Right lobe of liver (tissue), 6 donors: Measurements from ENCODE around the gene TRAF3. TPM values are rescaled to one million over a fixed set of nuclear protein-coding genes. Genes with fewer than 3 reads are reported as not detected.
A peak's percentile ranks its signal among the peaks of the same experiment; 100 is the strongest.

ENCODE experiments used
- ATAC-seq, 4 donors: fragments of 200-7000 bp; cut with Tn5 transposase; one replicate each; pipeline ENCODE4 v1.9.1; 2020; ENCODE audit warnings: mild to moderate bottlenecking in 4 of 4, moderate library complexity in 4 of 4
- DNase-seq, 3 donors: peaks; one replicate each; pipeline ENCODE4 v3.0.0-alpha.2; 2020
- H3K27ac ChIP-seq, 3 donors: fragments of 200-600 bp; one replicate each; pipeline ENCODE4 v1.8.0; 2022
- H3K27me3 ChIP-seq, 2 donors: fragments of 200-600 bp; one replicate each; pipeline ENCODE4 v1.8.0; 2022
- H3K36me3 ChIP-seq, 4 donors: fragments of 200-600 bp; sonication (generic) in 1 of 4; one replicate each; pipeline versions ENCODE4 v1.5.1 to v1.8.0; 2017 to 2022; ENCODE audit warnings: control low read depth in 1 of 4
- H3K4me1 ChIP-seq, 4 donors: fragments of 200-600 bp; sonication (generic) in 1 of 4; one replicate each; pipeline versions ENCODE4 v1.5.1 to v1.8.0; 2017 to 2022; ENCODE audit warnings: control low read depth in 1 of 4
- H3K4me3 ChIP-seq, 3 donors: fragments of 200-600 bp; one replicate each; pipeline ENCODE4 v1.8.0; 2022
- H3K9me3 ChIP-seq, 4 donors: fragments of 200-600 bp; sonication (generic) in 1 of 4; one replicate each; pipeline versions ENCODE4 v1.5.1 to v1.8.0; 2017 to 2022; ENCODE audit warnings: control low read depth in 1 of 4
- CTCF ChIP-seq, 4 donors: fragments of 200-600 bp in 3 of 4; fragments of 450-650 bp in 1 of 4; IDR thresholded peaks; one replicate each; pipeline versions ENCODE4 v1.5.1 to v1.8.0; 2016 to 2022; ENCODE audit warnings: antibody characterized with exemption in 4 of 4, mild to moderate bottlenecking in 2 of 4
- POLR2A ChIP-seq: fragments of 450-650 bp; IDR thresholded peaks from one replicate; pipeline ENCODE4 v1.6.1; 2017; ENCODE audit warnings: antibody characterized with exemption, mild to moderate bottlenecking
- WGBS: methylation state at CpG from one replicate; pipeline ENCODE4 v1.1.6; 2018; ENCODE audit warnings: low coverage, low lambda C conversion rate; ENCODE audit not compliant: insufficient coverage; ENCODE audit errors: missing lambda C conversion rate; 5-methylcytosine and 5-hydroxymethylcytosine counted together
- intact Hi-C, 2 donors: fragments of 100-400 bp; cut with DNase I; formaldehyde crosslinking; loops; one replicate each; pipeline versions ENCODE4 v1.11.2 to v1.14.1; 2022
- total RNA-seq, 6 experiments: library from RNA; depleted of rRNA in 2 of 6; stranded (reverse); fragments of >200 nt in 2 of 6; fragmentation: NEBNext Ultra II Directional in 3 of 6; extraction: Animal tissue kit (Norgen Biotek cat#: 25700) in 3 of 6; gene quantifications; one replicate each; pipeline versions ENCODE4 v1.1.0 to v1.2.4, GENCODE V29; 2016 to 2023
- donor health status: DM: no; HTN: yes; CAD: no.
- donor health status: DM: no; HTN: no; CAD: no.
- donor health status: DM: no; HTN: no; CAD: no.
- donor health status: DM: no; HTN: yes; CAD: no.
- donor health status: DM: no; HTN: yes; CAD: no.

The TRAF3 gene
- total RNA-seq, 6 experiments from 2014 or later: 5.6 to 10.5 (median 8.3) TPM

GRCh38 chr14:102840115-102840514 is 62.9 kb downstream of the TRAF3 start:
- ATAC-seq (no peak), DNase-seq (no peak)
- no peak overlapping the region for H3K27ac ChIP-seq
- no peaks in the 10 kb centered on the region for H3K9me3 ChIP-seq
- no peak overlapping the region for H3K4me3 ChIP-seq
- no peak for TF ChIP-seq POLR2A
- TF ChIP-seq CTCF (IDR thresholded peaks at IDR 0.05): no peak
- peaks cover 0 to 8% (median 0%) of the 10 kb centered on the region in 4 donors for H3K4me1 ChIP-seq
- H3K36me3 ChIP-seq: no peaks in the 10 kb centered on the region
- WGBS: 81% methylated on average over 3 of the region's 3 CpGs
- no peaks in the 10 kb centered on the region for H3K27me3 ChIP-seq
- intact Hi-C loops: no loop called here

DNA sequence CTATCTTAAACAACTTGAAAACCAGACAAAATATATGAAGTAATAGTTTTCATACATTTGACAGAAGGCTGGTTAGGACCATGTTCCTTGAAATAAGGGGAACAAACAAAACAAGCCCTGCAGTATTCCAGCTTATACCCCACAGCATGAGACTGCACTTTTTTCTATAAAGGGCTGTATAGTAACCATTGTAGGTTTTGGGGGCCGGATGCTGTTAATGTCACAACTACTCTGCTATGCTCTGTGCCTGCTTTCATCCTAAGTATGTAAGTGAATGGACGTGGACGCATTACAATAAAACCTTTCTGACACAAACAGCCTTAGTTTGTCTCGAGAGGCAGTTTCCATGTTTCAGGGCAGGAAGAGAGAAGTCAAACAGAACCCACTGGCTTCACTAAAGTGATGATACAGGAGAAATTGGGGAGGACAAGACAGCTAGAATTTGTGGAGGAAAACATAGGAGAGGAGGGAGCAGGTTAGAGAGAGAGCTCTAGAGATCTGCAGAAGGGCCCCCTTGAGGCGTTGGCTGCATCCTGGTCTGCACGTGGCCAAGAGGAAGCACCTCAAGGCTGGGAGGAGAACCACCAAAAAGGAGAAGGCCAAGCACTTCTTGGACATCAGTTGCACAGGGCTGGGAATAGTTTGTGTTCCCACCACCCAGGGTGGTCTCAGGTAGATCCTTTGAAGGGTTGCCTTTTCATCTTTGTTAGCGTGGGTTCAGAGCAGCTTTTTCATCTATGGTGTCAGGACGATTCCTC is 63.7 kb downstream of the TRAF3 start:
- no peak overlapping the region for H3K4me3 ChIP-seq
- peaks cover 0 to 8% (median 0%) of the 10 kb centered on the region in 4 donors for H3K4me1 ChIP-seq
- H3K27ac ChIP-seq: no peak overlapping the region
- TF ChIP-seq POLR2A (no peak), CTCF (IDR thresholded peaks at IDR 0.05) (no peak)
- peak in 3 of 4 donors; percentile 18 to 26 (median 23) for ATAC-seq
- H3K27me3 ChIP-seq: no peaks in the 10 kb centered on the region
- no peaks in the 10 kb centered on the region for H3K9me3 ChIP-seq
- DNase-seq: no peak
- intact Hi-C loops: no loop called here
- H3K36me3 ChIP-seq: no peaks in the 10 kb centered on the region
- WGBS: 77% methylated on average over 6 of the region's 8 CpGs

DNA sequence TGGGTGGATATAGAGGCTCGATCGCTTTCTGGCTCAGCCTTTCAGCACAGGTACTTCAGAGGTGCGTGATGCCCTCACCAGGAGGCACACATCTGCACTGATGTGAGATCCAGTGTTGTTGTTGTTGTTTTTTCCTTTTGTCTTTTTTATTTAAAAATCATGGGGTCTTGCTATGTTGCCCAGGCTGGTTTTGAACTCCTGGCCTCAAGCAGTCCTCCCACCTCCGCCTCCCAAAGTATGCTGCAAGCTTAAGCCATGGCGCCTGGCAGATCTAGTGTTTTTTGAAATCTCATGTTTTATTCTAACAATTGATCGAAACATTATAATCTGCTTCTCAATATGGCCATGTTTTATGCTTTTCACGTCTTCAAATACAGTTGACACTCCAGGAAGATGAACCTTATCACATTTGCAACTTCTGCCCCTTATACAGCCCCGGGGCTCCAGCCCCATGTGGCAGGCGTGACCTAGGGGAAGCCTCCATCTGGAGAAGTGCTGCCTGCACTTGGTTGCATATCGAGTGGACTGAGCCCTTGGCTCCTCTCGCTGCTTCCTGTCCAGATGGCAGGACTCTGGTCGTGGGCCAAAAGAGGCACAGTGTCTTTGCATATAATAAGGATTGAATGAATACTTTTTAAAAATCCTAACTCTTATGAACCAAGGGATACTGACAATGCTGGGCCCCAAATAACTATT is 71.7 kb downstream of the TRAF3 start:
- H3K36me3 ChIP-seq: no peaks in the 10 kb centered on the region
- ATAC-seq (peak; percentile 51 to 67 (median 59)), DNase-seq (peak in 1 of 3 donors; percentile 31)
- peaks cover 0 to 13% (median 5%) of the 10 kb centered on the region in 4 donors for H3K4me1 ChIP-seq
- no peak for TF ChIP-seq CTCF (IDR thresholded peaks at IDR 0.05)
- TF ChIP-seq POLR2A: no peak
- intact Hi-C loops: no loop called here
- H3K27me3 ChIP-seq: no peaks in the 10 kb centered on the region
- H3K9me3 ChIP-seq: no peaks in the 10 kb centered on the region
- H3K27ac ChIP-seq: no peak overlapping the region
- WGBS: 62% methylated on average over 10 of the region's 12 CpGs
- H3K4me3 ChIP-seq: no peak overlapping the region

DNA sequence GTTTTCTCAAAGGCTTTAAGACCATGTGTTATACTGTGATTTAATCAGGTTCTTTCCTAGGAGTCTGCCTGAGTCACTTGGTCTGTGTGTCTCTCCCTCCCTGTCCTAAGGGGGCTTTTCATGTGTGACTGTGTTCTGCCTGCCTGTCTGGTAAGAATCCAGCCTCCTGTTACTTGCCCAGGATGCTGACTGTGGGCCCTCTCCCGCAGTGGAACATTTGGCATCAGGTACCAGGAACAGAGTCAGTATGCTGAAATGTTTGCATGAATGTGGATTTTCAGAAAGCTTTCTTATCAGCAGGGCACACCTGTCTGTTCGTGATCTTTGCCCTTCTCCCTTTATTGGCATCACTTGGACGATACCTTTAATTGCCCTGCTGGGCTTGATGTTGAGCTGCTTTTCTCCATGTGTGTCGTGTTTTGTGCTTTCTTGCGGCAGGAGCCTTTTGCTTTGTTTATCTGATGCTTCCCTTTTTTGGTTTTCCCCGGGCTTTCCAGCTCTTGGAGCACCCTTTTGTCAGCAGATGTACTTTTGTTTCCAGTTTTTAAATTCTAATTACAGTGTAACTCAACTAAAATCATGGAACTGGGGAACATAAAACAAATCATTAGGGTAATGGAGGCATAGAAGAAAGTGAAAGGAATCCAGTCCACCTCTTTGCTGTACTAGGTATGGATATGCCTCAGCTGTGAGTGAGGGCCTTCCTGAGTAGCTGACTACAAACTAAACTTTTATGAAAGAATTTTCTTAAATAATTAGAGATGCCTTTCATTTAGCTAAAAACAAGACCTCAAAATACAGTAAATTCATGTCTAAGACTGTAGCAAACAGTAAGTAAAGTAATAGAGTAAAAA is 72.5 kb downstream of the TRAF3 start:
- WGBS: 12% methylated on average over 6 of the region's 6 CpGs
- Histone ChIP-seq H3K9me3 (no peaks in the 10 kb centered on the region), H3K27ac (peak overlapping the region in 1 of 3 donors; percentile 2), H3K4me1 (peaks cover 0 to 13% (median 5%) of the 10 kb centered on the region in 4 donors), H3K4me3 (no peak overlapping the region), H3K36me3 (no peaks in the 10 kb centered on the region), H3K27me3 (no peaks in the 10 kb centered on the region)
- ATAC-seq: peak; percentile 92 to 96 (median 94)
- TF ChIP-seq POLR2A: no peak
- TF ChIP-seq CTCF (IDR thresholded peaks at IDR 0.05): no peak
- intact Hi-C loops: no loop called here
- peak in 1 of 3 donors; percentile 61 for DNase-seq
